ENCODE data around the gene HLA-A. TPM values are rescaled to one million over a fixed set of nuclear protein-coding genes. Genes with fewer than 3 reads are reported as not detected.

The HLA-A gene
- total RNA-seq, 1 donor from 2014 or later, result 187 TPM

DNA sequence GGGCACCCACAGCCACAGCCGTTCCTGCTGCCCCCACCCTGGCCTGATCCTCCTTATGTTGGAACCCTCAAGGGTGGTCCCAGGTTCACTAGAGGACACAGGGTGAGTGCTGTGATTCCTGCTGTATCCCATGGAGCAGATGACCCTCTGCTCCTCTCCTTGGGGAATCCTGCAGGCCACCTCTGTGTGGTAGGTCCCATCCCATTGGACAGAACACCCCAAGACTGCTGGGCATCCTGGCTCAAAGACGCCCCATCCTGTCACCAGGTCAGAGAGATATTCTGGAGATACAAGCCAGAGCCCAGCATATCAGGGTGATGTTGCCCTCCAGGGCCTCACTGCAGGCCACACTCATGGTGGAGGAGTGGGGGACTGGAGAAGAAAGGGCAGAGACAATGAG, 28.4 kb downstream of the HLA-A start:
- no peak for TF ChIP-seq CTCF (IDR thresholded peaks at IDR 0.05)
- no peaks in the 10 kb centered on the region for H3K36me3 Mint-ChIP-seq (ENCODE audit: low read depth)
- H3K27me3 Mint-ChIP-seq (ENCODE audit: low read depth), result peaks cover 32% of the 10 kb centered on the region
- H3K4me1 Mint-ChIP-seq (ENCODE audit: low read depth), result peaks cover 35% of the 10 kb centered on the region
- no peak overlapping the region for H3K4me3 Mint-ChIP-seq (ENCODE audit: unreplicated experiment)
- no peak for DNase-seq (ENCODE audit: low spot score)
- no peak overlapping the region for H3K27ac Mint-ChIP-seq (ENCODE audit: unreplicated experiment)
- H3K9me3 Mint-ChIP-seq (ENCODE audit: low read depth), result no peaks in the 10 kb centered on the region

GRCh38 chr6:29974901-29975560, 32.7 kb downstream of the HLA-A start:
- peaks cover 26% of the 10 kb centered on the region for H3K4me1 Mint-ChIP-seq (ENCODE audit: low read depth)
- H3K9me3 Mint-ChIP-seq (ENCODE audit: low read depth), result no peaks in the 10 kb centered on the region
- peaks cover 39% of the 10 kb centered on the region for H3K27me3 Mint-ChIP-seq (ENCODE audit: low read depth)
- no peak for DNase-seq (ENCODE audit: low spot score)
- no peaks in the 10 kb centered on the region for H3K36me3 Mint-ChIP-seq (ENCODE audit: low read depth)
- H3K27ac Mint-ChIP-seq (ENCODE audit: unreplicated experiment), result no peak overlapping the region
- no peak for TF ChIP-seq CTCF (IDR thresholded peaks at IDR 0.05)
- no peak overlapping the region for H3K4me3 Mint-ChIP-seq (ENCODE audit: unreplicated experiment)

DNA sequence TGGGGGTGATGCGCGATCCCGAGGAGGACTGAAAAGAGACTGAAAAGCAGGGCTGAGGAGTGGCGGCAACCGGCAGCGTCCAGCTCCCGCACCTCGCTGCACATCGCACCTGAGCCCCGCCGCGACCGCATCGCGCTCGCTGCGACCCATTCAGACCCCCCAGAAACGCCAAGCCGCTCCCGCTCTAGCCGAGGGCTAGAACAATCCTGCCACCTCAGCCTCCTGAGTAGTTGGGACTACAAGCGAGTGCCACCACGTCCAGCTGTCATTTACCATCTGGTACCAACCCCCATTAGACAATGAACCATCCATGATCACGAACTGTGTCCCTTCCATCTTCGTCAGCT, 33.2 kb downstream of the HLA-A start:
- Mint-ChIP-seq H3K36me3 (ENCODE audit: low read depth) (no peaks in the 10 kb centered on the region), H3K27me3 (ENCODE audit: low read depth) (peaks cover 39% of the 10 kb centered on the region), H3K4me3 (ENCODE audit: unreplicated experiment) (no peak overlapping the region)

GRCh38 chr6:29976253-29976587, 33.9 kb downstream of the HLA-A start:
- no peak for DNase-seq (ENCODE audit: low spot score)
- no peak for TF ChIP-seq CTCF (IDR thresholded peaks at IDR 0.05)
- peaks cover 41% of the 10 kb centered on the region for H3K27me3 Mint-ChIP-seq (ENCODE audit: low read depth)
- no peaks in the 10 kb centered on the region for H3K36me3 Mint-ChIP-seq (ENCODE audit: low read depth)
- peak overlapping the region; percentile 93 for H3K27ac Mint-ChIP-seq (ENCODE audit: unreplicated experiment)
- H3K9me3 Mint-ChIP-seq (ENCODE audit: low read depth), result no peaks in the 10 kb centered on the region
- H3K4me1 Mint-ChIP-seq (ENCODE audit: low read depth), result peaks cover 26% of the 10 kb centered on the region
- H3K4me3 Mint-ChIP-seq (ENCODE audit: unreplicated experiment), result peak overlapping the region; percentile 87

More for the DNA sequence above, 33.2 kb downstream of the HLA-A start:
- TF ChIP-seq CTCF (IDR thresholded peaks at IDR 0.05), result no peak
- H3K9me3 Mint-ChIP-seq (ENCODE audit: low read depth), result no peaks in the 10 kb centered on the region
- no peak overlapping the region for H3K27ac Mint-ChIP-seq (ENCODE audit: unreplicated experiment)
- H3K4me1 Mint-ChIP-seq (ENCODE audit: low read depth), result peaks cover 26% of the 10 kb centered on the region
- DNase-seq (ENCODE audit: low spot score), result no peak

- no peaks in the 10 kb centered on the region for H3K36me3 Mint-ChIP-seq (ENCODE audit: low read depth)
- DNase-seq (ENCODE audit: low spot score), result no peak
- H3K9me3 Mint-ChIP-seq (ENCODE audit: low read depth), result no peaks in the 10 kb centered on the region
- peaks cover 43% of the 10 kb centered on the region for H3K27me3 Mint-ChIP-seq (ENCODE audit: low read depth)
- peak overlapping the region; percentile 93 for H3K27ac Mint-ChIP-seq (ENCODE audit: unreplicated experiment)
- H3K4me3 Mint-ChIP-seq (ENCODE audit: unreplicated experiment), result peak overlapping the region; percentile 87
- peak; percentile 72 for TF ChIP-seq CTCF (IDR thresholded peaks at IDR 0.05)
- H3K4me1 Mint-ChIP-seq (ENCODE audit: low read depth), result peaks cover 26% of the 10 kb centered on the region
Measured at GRCh38 chr6:29976588-29977424, 34.5 kb downstream of the HLA-A start.

All from chondrocyte (in vitro differentiated cells).